Right kidney (tissue), 9 donors: ENCODE results near the gene AP2A2.
A peak's percentile ranks its signal among the peaks of the same experiment; 100 is the strongest.

Experiments
- DNase-seq: peaks from one replicate; pipeline ENCODE4 v3.0.0-alpha.2; 2016
- long read RNA-seq, 8 donors: transcript quantifications; one replicate each; lab custom pipeline, GENCODE V29; 2026

AP2A2 gene
- long read RNA-seq, donor 1, full-length matches to known transcripts, result 11 of 22 reads
- long read RNA-seq, donor 1, partial matches to known transcripts, result 11 of 22 reads
- long read RNA-seq, donor 1, other reads (novel, unspliced or antisense), result 0 of 22 reads
- long read RNA-seq, donor 2, full-length matches to known transcripts, result 3 of 8 reads
- long read RNA-seq, donor 2, partial matches to known transcripts, result 5 of 8 reads
- long read RNA-seq, donor 2, other reads (novel, unspliced or antisense), result 0 of 8 reads
- long read RNA-seq, donor 3, full-length matches to known transcripts, result 4 of 18 reads
- long read RNA-seq, donor 3, partial matches to known transcripts, result 14 of 18 reads
- long read RNA-seq, donor 3, other reads (novel, unspliced or antisense), result 0 of 18 reads
- long read RNA-seq, donor 4, full-length matches to known transcripts, result 3 of 24 reads
- long read RNA-seq, donor 4, partial matches to known transcripts, result 21 of 24 reads
- long read RNA-seq, donor 4, other reads (novel, unspliced or antisense), result 0 of 24 reads
- long read RNA-seq, donor 5, full-length matches to known transcripts, result 15 of 21 reads
- long read RNA-seq, donor 5, partial matches to known transcripts, result 6 of 21 reads
- long read RNA-seq, donor 5, other reads (novel, unspliced or antisense), result 0 of 21 reads
- long read RNA-seq, donor 6, full-length matches to known transcripts, result 5 of 22 reads
- long read RNA-seq, donor 6, partial matches to known transcripts, result 17 of 22 reads
- long read RNA-seq, donor 6, other reads (novel, unspliced or antisense), result 0 of 22 reads
- long read RNA-seq, donor 7, full-length matches to known transcripts, result 9 of 92 reads
- long read RNA-seq, donor 7, partial matches to known transcripts, result 83 of 92 reads
- long read RNA-seq, donor 7, other reads (novel, unspliced or antisense), result 0 of 92 reads
- long read RNA-seq, donor 8, full-length matches to known transcripts, result 12 of 35 reads
- long read RNA-seq, donor 8, partial matches to known transcripts, result 23 of 35 reads
- long read RNA-seq, donor 8, other reads (novel, unspliced or antisense), result 0 of 35 reads

GRCh38 chr11:925496-926301 is at the start of gene AP2A2:
Gene AP2A2, plus strand, starts transcription at chr11:925870. Its CDS starts 152 bp downstream, at chr11:926022.
- DNase-seq, result peak; percentile 85

GRCh38 chr11:876545-876944 is 49.1 kb upstream of the AP2A2 start:
- DNase-seq, result no peak

GRCh38 chr11:877565-877964 is 48.1 kb upstream of the AP2A2 start:
- DNase-seq, result no peak

GRCh38 chr11:880447-880846 is 45.2 kb upstream of the AP2A2 start:
- DNase-seq, result no peak

- no peak for DNase-seq
Observed at GRCh38 chr11:882596-882995, 43.1 kb upstream of the AP2A2 start.

GRCh38 chr11:883527-883926 is 42.1 kb upstream of the AP2A2 start:
- DNase-seq, result no peak

GRCh38 chr11:884578-885070 is 41.0 kb upstream of the AP2A2 start:
- no peak for DNase-seq

GRCh38 chr11:886568-886967 is 39.1 kb upstream of the AP2A2 start:
- DNase-seq, result no peak

- no peak for DNase-seq
Observed at GRCh38 chr11:887589-887988, 38.1 kb upstream of the AP2A2 start.

- no peak for DNase-seq
Observed at GRCh38 chr11:888310-889212, 37.1 kb upstream of the AP2A2 start.

- DNase-seq, result no peak
Observed at GRCh38 chr11:889257-889656, 36.4 kb upstream of the AP2A2 start.

GRCh38 chr11:889687-890475 is 35.8 kb upstream of the AP2A2 start:
- DNase-seq, result no peak

- peak; percentile 38 for DNase-seq
Observed at GRCh38 chr11:890794-891540, 34.7 kb upstream of the AP2A2 start.

GRCh38 chr11:893008-893654 is 32.5 kb upstream of the AP2A2 start:
- DNase-seq, result no peak

- no peak for DNase-seq
Observed at GRCh38 chr11:894575-895201, 31.0 kb upstream of the AP2A2 start.

GRCh38 chr11:895331-896110 is 30.1 kb upstream of the AP2A2 start:
- DNase-seq, result no peak
